DMS114 treated with DMSO at 0.1 percent for 48 hours (cell line): ENCODE data around the gene BCAR3.
A peak's percentile ranks its signal among the peaks of the same experiment; 100 is the strongest.

ENCODE experiments used
- DNase-seq: peaks from one replicate; lab custom pipeline; 2025; ENCODE audit not compliant: unreplicated experiment; lab: John Stamatoyannopoulos, UW

The BCAR3 gene

GRCh38 chr1:93640656-93641440 is 40.8 kb downstream of the BCAR3 start:
- no peak for DNase-seq

DNA sequence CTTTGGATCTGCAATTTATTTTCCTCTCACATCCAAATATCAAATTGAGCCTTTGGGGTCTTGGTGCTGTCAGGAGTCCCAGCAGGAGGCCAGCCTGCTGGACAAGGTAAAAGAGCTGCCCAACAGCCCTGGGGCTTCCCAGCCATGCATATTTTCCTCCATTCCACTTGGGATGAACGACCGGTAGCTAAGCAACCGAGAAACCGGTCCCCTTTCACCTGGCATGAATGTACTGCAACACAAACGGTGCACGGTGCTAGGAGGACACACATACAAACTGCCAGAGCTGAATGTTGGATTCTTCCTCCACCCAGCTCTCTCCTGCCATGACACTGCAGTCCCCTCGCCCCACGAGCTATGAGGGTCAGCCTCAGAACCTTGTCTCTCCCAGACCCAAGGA is 42.7 kb downstream of the BCAR3 start:
- DNase-seq, result no peak

DNA sequence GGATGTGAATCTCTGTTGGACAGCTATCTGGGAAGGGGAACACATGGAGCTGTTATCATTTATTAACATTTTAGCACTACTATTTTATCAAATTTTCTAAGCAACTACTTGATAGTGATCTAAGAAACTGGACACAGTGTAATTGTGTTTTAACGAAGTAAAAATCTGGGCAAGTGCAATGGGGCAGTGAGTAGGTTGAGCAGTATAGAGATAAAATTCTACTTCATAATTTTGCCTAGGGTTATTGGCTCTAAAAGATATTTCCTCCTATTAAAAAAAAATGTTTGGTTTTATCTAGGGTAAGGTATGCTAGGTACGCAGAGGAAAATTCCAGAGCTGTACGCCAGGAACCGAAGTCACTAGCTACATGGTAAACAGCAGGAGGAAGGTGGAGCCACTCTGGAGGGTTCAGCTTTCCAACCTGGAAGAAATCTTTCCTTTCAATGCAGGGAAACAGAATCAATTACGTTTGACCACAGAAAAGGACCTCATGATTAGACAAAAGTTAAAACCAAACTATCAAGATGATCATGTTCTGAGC is 43.3 kb downstream of the BCAR3 start:
- DNase-seq, result no peak

DNA sequence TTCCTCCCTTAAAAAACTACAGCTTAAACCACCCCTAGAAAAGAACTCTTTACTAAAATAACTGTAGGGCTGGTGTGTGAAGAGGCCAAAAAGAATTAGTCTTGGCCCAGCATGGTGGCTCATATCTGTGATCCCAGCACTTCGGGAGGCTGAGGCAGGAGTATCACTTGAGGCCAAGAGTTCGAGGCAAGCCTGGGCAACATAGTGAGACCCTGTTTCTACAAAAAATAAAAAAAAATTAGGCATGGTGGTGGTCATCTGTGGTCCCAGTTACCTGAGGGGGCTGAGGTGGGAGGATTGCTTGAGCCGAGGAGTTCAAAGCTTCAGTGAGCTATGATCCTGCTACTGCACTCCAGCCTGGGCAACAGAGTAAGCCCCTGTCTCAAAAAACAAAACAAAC is 44.9 kb downstream of the BCAR3 start:
- DNase-seq, result no peak

- DNase-seq, result no peak
Measured at GRCh38 chr1:93635614-93636543, 45.8 kb downstream of the BCAR3 start.

- DNase-seq, result no peak
Measured at GRCh38 chr1:93633313-93633712, 48.3 kb downstream of the BCAR3 start.

- no peak for DNase-seq
Measured at GRCh38 chr1:93631626-93632365, 49.8 kb downstream of the BCAR3 start.

DNA sequence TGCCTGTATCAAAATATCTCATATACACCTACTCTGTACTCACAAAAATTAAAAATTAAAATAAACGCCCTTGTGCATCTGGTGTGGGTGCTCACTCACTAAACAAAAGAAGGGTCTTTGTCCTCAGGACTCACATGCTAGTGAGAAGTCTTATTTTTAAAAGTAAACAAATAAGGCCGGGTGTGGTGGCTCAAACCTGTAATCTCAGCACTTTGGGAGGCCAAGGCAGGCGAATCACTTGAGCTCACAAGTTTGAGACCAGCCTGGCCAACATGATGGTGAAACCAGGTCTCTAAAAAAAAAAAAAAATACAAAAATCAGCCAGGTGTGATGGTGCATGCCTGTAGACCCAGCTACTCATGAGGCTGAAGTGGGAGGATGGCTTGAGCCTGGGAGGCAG is 51.5 kb downstream of the BCAR3 start:
- DNase-seq, result no peak

DNA sequence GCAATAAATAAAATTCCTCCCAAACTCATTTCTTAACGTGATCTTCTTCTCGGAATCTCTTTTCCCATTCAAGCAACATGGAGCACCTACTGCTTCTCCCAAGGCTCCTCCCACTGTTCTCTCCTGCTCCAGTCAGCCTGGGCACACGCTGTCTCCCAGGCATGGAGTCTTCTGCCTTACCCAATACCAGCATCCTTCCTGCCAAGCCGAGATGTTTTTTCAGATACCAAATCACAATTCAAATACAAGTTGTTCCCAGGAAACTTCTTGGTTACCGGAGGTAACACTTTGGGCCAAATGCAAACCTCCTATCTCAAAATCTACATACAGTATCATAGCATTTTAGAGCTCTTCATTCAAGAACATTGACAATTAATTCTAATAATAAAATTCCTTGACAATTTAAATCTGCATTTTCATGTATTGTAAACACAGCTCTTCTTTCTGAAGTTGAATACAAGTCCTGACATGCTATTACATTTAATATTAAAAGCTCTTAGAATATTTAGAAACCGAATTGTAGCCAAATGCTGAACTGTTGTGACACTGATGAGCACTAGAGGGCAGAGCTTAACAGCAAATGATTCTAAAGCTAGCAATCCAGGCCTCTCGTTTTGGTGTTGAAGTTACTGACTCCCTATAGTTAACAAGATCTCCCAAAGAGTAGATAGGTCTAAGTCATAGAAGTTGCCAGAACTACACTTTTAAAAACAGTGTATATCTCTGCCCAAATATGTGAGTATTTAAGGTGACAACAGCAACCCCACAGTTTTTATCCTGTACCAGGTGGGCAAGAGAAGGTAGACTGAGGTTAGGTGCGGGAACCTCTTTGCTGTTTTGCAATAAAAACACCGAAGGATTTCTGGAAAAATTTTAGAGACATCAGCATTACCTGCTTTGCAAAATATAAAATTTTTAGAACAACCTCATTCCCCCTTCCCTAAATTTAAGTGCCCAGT is 52.3 kb downstream of the BCAR3 start:
- DNase-seq, result peak; percentile 78

DNA sequence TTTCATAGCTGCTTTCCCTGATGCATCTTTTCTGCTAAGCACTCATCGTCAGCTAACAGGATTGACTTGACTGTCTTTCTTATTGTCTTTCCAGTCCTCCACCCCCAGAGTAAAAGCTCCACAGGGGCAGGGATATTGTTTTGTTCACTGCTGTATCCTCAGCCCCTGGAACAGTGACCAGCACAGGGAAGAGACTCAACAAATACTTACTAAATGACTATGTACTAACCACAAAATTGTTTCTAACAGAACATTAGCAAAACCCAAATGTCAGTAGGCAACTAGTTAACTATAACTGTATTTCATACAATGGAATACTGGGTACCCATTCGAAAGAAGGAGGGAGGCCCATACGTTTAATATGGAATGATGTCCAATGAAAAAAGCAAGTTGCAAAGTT is 53.0 kb downstream of the BCAR3 start:
- no peak for DNase-seq

- DNase-seq, result no peak
Measured at GRCh38 chr1:93625582-93626327, 55.9 kb downstream of the BCAR3 start.

- no peak for DNase-seq
Measured at GRCh38 chr1:93623875-93624274, 57.8 kb downstream of the BCAR3 start.

GRCh38 chr1:93623436-93623835 is 58.2 kb downstream of the BCAR3 start:
- DNase-seq, result no peak

- DNase-seq, result no peak
Measured at GRCh38 chr1:93621246-93621645, 60.4 kb downstream of the BCAR3 start.

DNA sequence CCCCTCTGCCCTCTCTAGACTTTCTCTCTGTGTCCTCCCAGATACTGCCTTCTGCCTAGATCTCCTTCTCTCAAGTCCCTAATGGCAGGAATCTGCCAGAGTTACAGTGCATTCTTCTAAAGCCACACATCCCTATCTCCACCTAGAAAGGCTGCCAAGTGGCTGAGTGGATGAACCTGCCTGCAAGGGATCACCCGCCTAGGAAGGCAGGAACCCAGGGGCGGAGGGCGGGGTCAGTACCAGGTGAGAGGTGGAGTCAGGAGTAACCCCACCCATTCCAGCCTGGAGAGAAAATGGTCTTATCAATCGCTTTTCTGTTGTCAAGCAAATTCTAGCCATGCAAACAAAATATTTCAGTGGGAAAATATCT is 60.8 kb downstream of the BCAR3 start:
- no peak for DNase-seq

- DNase-seq, result no peak
Measured at GRCh38 chr1:93620172-93620840, 61.3 kb downstream of the BCAR3 start.

GRCh38 chr1:93619507-93620171 is 62.0 kb downstream of the BCAR3 start:
- no peak for DNase-seq
